Endothelial cell of umbilical vein (primary cell): ENCODE results near the gene FAM174B. TPM values are rescaled to one million over a fixed set of nuclear protein-coding genes. Genes with fewer than 3 reads are reported as not detected.

Experiments used
- BruUV-seq: library from RNA; stranded (reverse); fragments of 400-500 nt; replicated peaks from 2 replicates; lab custom pipeline; 2021; lab: Mats Ljungman, UMichigan
- CTCF ChIA-PET: fragments of 300-600, 350-600 bp; sonication (Branson Sonifier 250); formaldehyde crosslinking; loops from one replicate; lab custom pipeline; 2021; ENCODE audit warnings: antibody characterized with exemption, inconsistent platforms; lab: Charles Lee
- POLR2A ChIA-PET: fragments of 300-600, 350-600 bp; sonication (Branson Sonifier 250); formaldehyde crosslinking; loops from one replicate; lab custom pipeline; 2021; ENCODE audit warnings: antibody characterized with exemption, inconsistent platforms; lab: Charles Lee
- DNase-seq: peaks from one replicate; pipeline ENCODE4 v3.0.0-alpha.2; 2011; ENCODE audit warnings: low read depth, low spot score
- FAIRE-seq: peaks from 2 replicates; lab custom pipeline; 2011; peaks lifted over from hg19 to GRCh38; lab: Jason Lieb, UNC
- H2AFZ ChIP-seq: 2 replicates; pipeline ENCODE4 v1.6.0; 2012; ENCODE audit warnings: low read depth, low read length, control low read depth, inconsistent platforms
- H3K27ac ChIP-seq: 2 replicates; pipeline ENCODE4 v1.5.1; 2011; ENCODE audit warnings: low read depth, mild to moderate bottlenecking, control low read depth, low read length, moderate library complexity; ENCODE audit not compliant: insufficient read depth
- H3K27me3 ChIP-seq, 2 experiments: 2 replicates each; pipeline versions ENCODE4 v1.6.0 to v1.6.1; 2011; ENCODE audit warnings: low read length in 2 of 2, mixed read lengths in 1 of 2; ENCODE audit not compliant: control insufficient read depth in 2 of 2, insufficient read depth in 2 of 2
- H3K36me3 ChIP-seq, 2 experiments: 2 replicates in 1 of 2; 3 replicates in 1 of 2; pipeline ENCODE4 v1.5.1; 2011; ENCODE audit warnings: low read length in 2 of 2, mild to moderate bottlenecking in 1 of 2, moderate library complexity in 1 of 2; ENCODE audit not compliant: control insufficient read depth in 2 of 2, insufficient read depth in 2 of 2; ENCODE audit errors: extremely low read depth in 1 of 2
- H3K4me1 ChIP-seq: 3 replicates; pipeline ENCODE4 v1.5.1; 2011; ENCODE audit warnings: mild to moderate bottlenecking, low read length; ENCODE audit not compliant: control insufficient read depth, insufficient read depth; ENCODE audit errors: extremely low read depth
- H3K4me2 ChIP-seq: 2 replicates; pipeline ENCODE4 v1.6.1; 2011; ENCODE audit warnings: low read length, control low read depth, mixed read lengths; ENCODE audit not compliant: insufficient read depth
- H3K4me3 ChIP-seq, 3 experiments: fragments of 200-600 bp in 1 of 3; sonication (generic), shearing (Covaris generic) in 1 of 3; replicated peaks in 1 of 3; 2 replicates each; pipeline ENCODE4 v1.5.1; 2011 to 2016; ENCODE audit warnings: control low read depth in 3 of 3, low read length in 3 of 3, mild to moderate bottlenecking in 2 of 3, inconsistent platforms in 1 of 3, low read depth in 1 of 3, moderate library complexity in 1 of 3; ENCODE audit not compliant: insufficient read depth in 1 of 3
- H3K79me2 ChIP-seq: 2 replicates; pipeline ENCODE4 v1.6.0; 2012; ENCODE audit warnings: low read length, inconsistent platforms; ENCODE audit not compliant: control insufficient read depth, insufficient read depth
- H3K9ac ChIP-seq: replicated peaks from 2 replicates; pipeline ENCODE3; 2011; ENCODE audit warnings: low read length, control low read depth; ENCODE audit not compliant: insufficient read depth; ENCODE audit errors: extremely low read depth
- H3K9me1 ChIP-seq: replicated peaks from 3 replicates; pipeline ENCODE4 v1.6.0; 2011; ENCODE audit warnings: mild to moderate bottlenecking, low read length; ENCODE audit not compliant: control insufficient read depth, insufficient read depth; ENCODE audit errors: extremely low read depth
- H3K9me3 ChIP-seq: replicated peaks from 2 replicates; pipeline ENCODE4 v1.5.1; 2012; ENCODE audit warnings: low read length, inconsistent platforms; ENCODE audit not compliant: control insufficient read depth, insufficient read depth
- H4K20me1 ChIP-seq: replicated peaks from 2 replicates; pipeline ENCODE3; 2011; ENCODE audit warnings: mild to moderate bottlenecking, low read length; ENCODE audit not compliant: control insufficient read depth, insufficient read depth; ENCODE audit errors: extremely low read depth
- EZH2 ChIP-seq: IDR thresholded peaks from 2 replicates; pipeline ENCODE4 v1.6.1; 2012; ENCODE audit warnings: borderline replicate concordance, low read depth, mild to moderate bottlenecking, moderate library complexity, low read length, inconsistent platforms; ENCODE audit not compliant: severe bottlenecking
- FOS ChIP-seq: IDR thresholded peaks from 2 replicates; pipeline ENCODE4 v1.6.1; 2011; ENCODE audit warnings: mild to moderate bottlenecking, low read length, moderate library complexity, borderline replicate concordance; ENCODE audit not compliant: insufficient read depth
- GATA2 ChIP-seq: IDR thresholded peaks from 2 replicates; pipeline ENCODE4 v1.7.0; 2011; ENCODE audit warnings: low read depth, mild to moderate bottlenecking, moderate library complexity, mixed read lengths, low read length; ENCODE audit not compliant: insufficient read length, insufficient read depth
- JUN ChIP-seq: IDR thresholded peaks from 2 replicates; pipeline ENCODE4 v1.6.1; 2011; ENCODE audit warnings: borderline replicate concordance, low read depth; ENCODE audit not compliant: insufficient read length, insufficient read depth
- MYC ChIP-seq: IDR thresholded peaks from one replicate; pipeline ENCODE4 v1.6.1; 2011; ENCODE audit warnings: mild to moderate bottlenecking, low read depth, low read length
- POLR2A ChIP-seq: IDR thresholded peaks from 2 replicates; pipeline ENCODE4 v1.6.1; 2012; ENCODE audit warnings: low read depth, mild to moderate bottlenecking, control low read depth, low read length
- POLR2AphosphoS5 ChIP-seq: IDR thresholded peaks from 2 replicates; pipeline ENCODE4 v1.6.1; 2012; ENCODE audit warnings: low read depth, mild to moderate bottlenecking, control low read depth, low read length, moderate library complexity; ENCODE audit not compliant: insufficient read depth
- dilution Hi-C: fragments of 300-500 bp; cut with MboI; formaldehyde crosslinking; loops from one replicate; pipeline ENCODE4 v1.15.0; 2019; ENCODE audit warnings: low sequenced_read_pairs; ENCODE audit not compliant: extremely low pct_ligation_motif_present
- intact Hi-C: fragments of 100-400 bp; cut with micrococcal nuclease; formaldehyde crosslinking; loops from one replicate; pipeline ENCODE4 v1.10.0; 2022
- polyA plus RNA-seq, 4 experiments: library from polyadenylated mRNA; depleted of rRNA in 3 of 4; stranded (reverse) in 3 of 4; unstranded in 1 of 4; fragments of >200 nt; gene quantifications; 2 replicates each; pipeline versions ENCODE4 v1.2.1 to v1.2.3, GENCODE V29; 2011 to 2012; ENCODE audit warnings: missing spikeins in 1 of 4
- total RNA-seq: library from RNA; stranded (reverse); gene quantifications from 2 replicates; pipeline ENCODE4 v1.2.3, GENCODE V29; 2021
- TF ChIP-seq, protein P1 (sequence below), 2 donors: IDR thresholded peaks; 1 replicate in 1 of 2; 2 replicates in 1 of 2; pipeline ENCODE4 v1.5.1; 2011; ENCODE audit warnings: low read length in 2 of 2, mild to moderate bottlenecking in 2 of 2, moderate library complexity in 2 of 2, control low read depth in 1 of 2, inconsistent platforms in 1 of 2, low read depth in 1 of 2; ENCODE audit not compliant: insufficient read depth in 1 of 2; ENCODE audit errors: extremely low read depth in 1 of 2
- TF ChIP-seq, protein P2 (sequence below): IDR thresholded peaks from 2 replicates; pipeline ENCODE4 v1.6.1; 2011; ENCODE audit not compliant: insufficient read depth, insufficient read length

Gene FAM174B
- total and polyA plus RNA-seq, 2 donors (not counting 3 experiments of a cell fraction or from before 2014, with no cell fraction given), result 25.9 to 30.2 TPM

- TF ChIP-seq POLR2A (no peak), JUN (no peak), EZH2 (no peak), GATA2 (no peak), POLR2AphosphoS5 (no peak), FOS (no peak), MYC (no peak)
- TF ChIP-seq, protein P1, sequence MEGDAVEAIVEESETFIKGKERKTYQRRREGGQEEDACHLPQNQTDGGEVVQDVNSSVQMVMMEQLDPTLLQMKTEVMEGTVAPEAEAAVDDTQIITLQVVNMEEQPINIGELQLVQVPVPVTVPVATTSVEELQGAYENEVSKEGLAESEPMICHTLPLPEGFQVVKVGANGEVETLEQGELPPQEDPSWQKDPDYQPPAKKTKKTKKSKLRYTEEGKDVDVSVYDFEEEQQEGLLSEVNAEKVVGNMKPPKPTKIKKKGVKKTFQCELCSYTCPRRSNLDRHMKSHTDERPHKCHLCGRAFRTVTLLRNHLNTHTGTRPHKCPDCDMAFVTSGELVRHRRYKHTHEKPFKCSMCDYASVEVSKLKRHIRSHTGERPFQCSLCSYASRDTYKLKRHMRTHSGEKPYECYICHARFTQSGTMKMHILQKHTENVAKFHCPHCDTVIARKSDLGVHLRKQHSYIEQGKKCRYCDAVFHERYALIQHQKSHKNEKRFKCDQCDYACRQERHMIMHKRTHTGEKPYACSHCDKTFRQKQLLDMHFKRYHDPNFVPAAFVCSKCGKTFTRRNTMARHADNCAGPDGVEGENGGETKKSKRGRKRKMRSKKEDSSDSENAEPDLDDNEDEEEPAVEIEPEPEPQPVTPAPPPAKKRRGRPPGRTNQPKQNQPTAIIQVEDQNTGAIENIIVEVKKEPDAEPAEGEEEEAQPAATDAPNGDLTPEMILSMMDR (IDR thresholded peaks at IDR 0.05; ENCODE audit: extremely low read depth in 1 of 2, insufficient read depth in 1 of 2, low read depth in 1 of 2, low read length in 2 of 2), result no peak
- TF ChIP-seq, protein P2, sequence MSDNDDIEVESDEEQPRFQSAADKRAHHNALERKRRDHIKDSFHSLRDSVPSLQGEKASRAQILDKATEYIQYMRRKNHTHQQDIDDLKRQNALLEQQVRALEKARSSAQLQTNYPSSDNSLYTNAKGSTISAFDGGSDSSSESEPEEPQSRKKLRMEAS, result no peak
- no peaks in the 10 kb centered on the region for H4K20me1 ChIP-seq
- H3K9me3 ChIP-seq, result no peaks in the 10 kb centered on the region
- no peak overlapping the region for H3K4me3 ChIP-seq
- no peak for DNase-seq
- no peak overlapping the region for H2AFZ ChIP-seq
- ChIA-PET POLR2A (no interaction called here), CTCF (interaction anchor here (1.1 kb wide), 1 partner anchor 17 kb away, joined by 3 read pairs; no protein-coding TSS in a partner anchor)
- no peaks in the 10 kb centered on the region for H3K36me3 ChIP-seq
- H3K9ac ChIP-seq, result no peak overlapping the region
- intact Hi-C loops (no loop called here), dilution Hi-C loops (no loop called here)
- no TSS peak for BruUV-seq
- no peaks in the 10 kb centered on the region for H3K9me1 ChIP-seq
- no peak overlapping the region for H3K4me2 ChIP-seq
- H3K27ac ChIP-seq, result no peak overlapping the region
- peaks cover 93% of the 10 kb centered on the region for H3K79me2 ChIP-seq
- H3K27me3 ChIP-seq, result no peaks in the 10 kb centered on the region
- no peaks in the 10 kb centered on the region for H3K4me1 ChIP-seq
- no peak for FAIRE-seq
Measured at GRCh38 chr15:92636908-92637481, 18.6 kb downstream of the FAM174B start.
